Measurements from ENCODE around the gene RUNX1. TPM values are rescaled to one million over a fixed set of nuclear protein-coding genes. Genes with fewer than 3 reads are reported as not detected.

Gene RUNX1
- total RNA-seq, 6 experiments from 2014 or later, result 2.9 to 18.3 (median 4.3) TPM

GRCh38 chr21:34890724-34891612 lies 158.1 kb downstream of the RUNX1 start:
- intact Hi-C loops (cut with DNase I), result no loop called here
- Histone ChIP-seq H3K27me3 (peaks cover 0 to 28% of the 10 kb centered on the region in 2 donors), H3K9me3 (no peaks in the 10 kb centered on the region), H3K27ac (no peak overlapping the region), H3K36me3 (no peaks in the 10 kb centered on the region), H3K4me3 (peak overlapping the region in 2 of 3 donors; percentile 6 to 24), H3K4me1 (peaks cover 0 to 17% (median 0%) of the 10 kb centered on the region in 4 donors)
- DNase-seq (peak in 1 of 3 donors; percentile 37), ATAC-seq (no peak)
- WGBS (ENCODE audit: insufficient coverage, low coverage, low lambda C conversion rate, missing lambda C conversion rate), result 13% methylated on average over 36 of the region's 60 CpGs
- TF ChIP-seq CTCF (IDR thresholded peaks at IDR 0.05) (no peak), POLR2A (IDR thresholded peaks at IDR 0.05) (no peak)

DNA sequence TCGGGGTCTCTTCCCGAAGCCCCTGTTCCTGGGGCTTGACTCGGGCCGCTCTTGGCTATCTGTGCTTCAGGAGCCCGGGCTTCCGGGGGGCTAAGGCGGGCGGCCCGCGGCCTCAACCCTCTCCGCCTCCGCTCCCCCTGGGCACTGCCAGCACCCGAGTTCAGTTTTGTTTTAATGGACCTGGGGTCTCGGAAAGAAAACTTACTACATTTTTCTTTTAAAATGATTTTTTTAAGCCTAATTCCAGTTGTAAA lies 158.7 kb downstream of the RUNX1 start:
- no peaks in the 10 kb centered on the region for H3K9me3 ChIP-seq
- intact Hi-C loops (cut with DNase I), result no loop called here
- DNase-seq (no peak), ATAC-seq (no peak)
- H3K4me3 ChIP-seq, result peak overlapping the region; percentile 60 to 75 (median 72)
- no peak for TF ChIP-seq POLR2A (IDR thresholded peaks at IDR 0.05)
- no peak for TF ChIP-seq CTCF (IDR thresholded peaks at IDR 0.05)
- no peaks in the 10 kb centered on the region for H3K36me3 ChIP-seq
- H3K4me1 ChIP-seq, result peaks cover 0 to 17% (median 0%) of the 10 kb centered on the region in 4 donors
- H3K27me3 ChIP-seq, result peaks cover 0 to 28% of the 10 kb centered on the region in 2 donors
- WGBS (ENCODE audit: insufficient coverage, low coverage, low lambda C conversion rate, missing lambda C conversion rate), result 9% methylated on average over 1 of the region's 14 CpGs
- peak overlapping the region in 2 of 3 donors; percentile 73 to 81 for H3K27ac ChIP-seq

GRCh38 chr21:34889676-34890469 lies 159.2 kb downstream of the RUNX1 start:
- WGBS (ENCODE audit: insufficient coverage, low coverage, low lambda C conversion rate, missing lambda C conversion rate), result under 1% methylated on average over 25 of the region's 98 CpGs
- Histone ChIP-seq H3K27me3 (peaks cover 0 to 28% of the 10 kb centered on the region in 2 donors), H3K4me3 (peak overlapping the region; percentile 60 to 75 (median 72)), H3K4me1 (peaks cover 0 to 17% (median 0%) of the 10 kb centered on the region in 4 donors), H3K9me3 (no peaks in the 10 kb centered on the region), H3K36me3 (no peaks in the 10 kb centered on the region), H3K27ac (peak overlapping the region; percentile 34 to 81 (median 73))
- peak; percentile 78 to 87 (median 86) for DNase-seq
- TF ChIP-seq CTCF (IDR thresholded peaks at IDR 0.05) (peak; percentile 89 to 96 (median 92)), POLR2A (IDR thresholded peaks at IDR 0.05) (no peak)
- intact Hi-C loops (cut with DNase I), result loop anchor here in 1 of 2 donors (5.0 kb wide), 1 partner anchor 93 kb away; no protein-coding TSS in a partner anchor
- peak; percentile 54 to 75 (median 68) for ATAC-seq

- H3K4me3 ChIP-seq, result peak overlapping the region; percentile 60 to 75 (median 72)
- no peaks in the 10 kb centered on the region for H3K9me3 ChIP-seq
- H3K27ac ChIP-seq, result peak overlapping the region; percentile 34 to 81 (median 73)
- H3K4me1 ChIP-seq, result peaks cover 0 to 17% (median 0%) of the 10 kb centered on the region in 4 donors
- DNase-seq (peak; percentile 65 to 75 (median 68)), ATAC-seq (peak in 1 of 4 donors; percentile 2)
- intact Hi-C loops (cut with DNase I), result loop anchor here in 1 of 2 donors (5.0 kb wide), 1 partner anchor 92 kb away; no protein-coding TSS in a partner anchor
- TF ChIP-seq POLR2A (IDR thresholded peaks at IDR 0.05), result no peak
- TF ChIP-seq CTCF (IDR thresholded peaks at IDR 0.05), result no peak
- H3K36me3 ChIP-seq, result no peaks in the 10 kb centered on the region
- 1% methylated on average over 14 of the region's 45 CpGs for WGBS (ENCODE audit: insufficient coverage, low coverage, low lambda C conversion rate, missing lambda C conversion rate)
- H3K27me3 ChIP-seq, result peaks cover 0 to 28% of the 10 kb centered on the region in 2 donors
Measured at GRCh38 chr21:34889320-34889675, 159.8 kb downstream of the RUNX1 start.

Data from right lobe of liver (tissue), 6 donors.